Trophoblast cell (in vitro differentiated cells and primary cell): ENCODE results near the gene CHCHD3.

ENCODE experiments used
- DNase-seq, 2 donors: peaks; one replicate each; pipeline ENCODE4 v3.0.0-alpha.2; 2016
- H2AFZ ChIP-seq: 2 replicates; pipeline ENCODE4 v1.6.1; 2013; ENCODE audit warnings: low read length, moderate library complexity, mild to moderate bottlenecking; ENCODE audit not compliant: insufficient read depth, poor library complexity
- H2AK5ac ChIP-seq: 2 replicates; pipeline ENCODE4 v1.6.1; 2013; ENCODE audit warnings: mild to moderate bottlenecking, low read length
- H2BK120ac ChIP-seq: 2 replicates; pipeline ENCODE4 v1.6.1; 2013; ENCODE audit warnings: low read length, mild to moderate bottlenecking, moderate library complexity; ENCODE audit not compliant: insufficient read depth, poor library complexity
- H2BK12ac ChIP-seq: 2 replicates; pipeline ENCODE4 v1.6.1; 2013; ENCODE audit warnings: mild to moderate bottlenecking, low read length, moderate library complexity
- H2BK5ac ChIP-seq: 2 replicates; pipeline ENCODE4 v1.6.1; 2013; ENCODE audit warnings: low read length, low read depth, moderate library complexity, mild to moderate bottlenecking; ENCODE audit not compliant: poor library complexity
- H3K14ac ChIP-seq: 2 replicates; pipeline ENCODE4 v1.6.1; 2013; ENCODE audit warnings: mild to moderate bottlenecking, low read length
- H3K18ac ChIP-seq: 2 replicates; pipeline ENCODE4 v1.6.1; 2013; ENCODE audit warnings: mild to moderate bottlenecking, low read length
- H3K23ac ChIP-seq: 2 replicates; pipeline ENCODE4 v1.6.1; 2013; ENCODE audit warnings: low read length
- H3K27ac ChIP-seq: 2 replicates; pipeline ENCODE4 v1.5.1; 2013; ENCODE audit warnings: low read depth, mild to moderate bottlenecking, inconsistent platforms, low read length, moderate library complexity
- H3K27me3 ChIP-seq: 2 replicates; pipeline ENCODE4 v1.6.1; 2013; ENCODE audit warnings: inconsistent platforms, mild to moderate bottlenecking, low read length, moderate library complexity; ENCODE audit not compliant: insufficient read depth
- H3K36me3 ChIP-seq, 2 experiments: 1 replicate in 1 of 2; 2 replicates in 1 of 2; pipeline ENCODE4 v1.6.1; 2013; ENCODE audit warnings: low read length in 2 of 2, mild to moderate bottlenecking in 2 of 2, moderate library complexity in 1 of 2; ENCODE audit not compliant: insufficient read depth in 2 of 2, control insufficient read depth in 1 of 2
- H3K4ac ChIP-seq: 2 replicates; pipeline ENCODE4 v1.6.1; 2013; ENCODE audit warnings: low read depth, mild to moderate bottlenecking, low read length, moderate library complexity
- H3K4me1 ChIP-seq, 2 experiments: 1 replicate in 1 of 2; 2 replicates in 1 of 2; pipeline ENCODE4 v1.6.1; 2013; ENCODE audit warnings: low read length in 2 of 2, mild to moderate bottlenecking in 2 of 2, moderate library complexity in 1 of 2; ENCODE audit not compliant: insufficient read depth in 2 of 2, control insufficient read depth in 1 of 2
- H3K4me2 ChIP-seq: 2 replicates; pipeline ENCODE4 v1.6.1; 2013; ENCODE audit warnings: inconsistent platforms, mild to moderate bottlenecking, low read length, moderate library complexity
- H3K4me3 ChIP-seq: 2 replicates; pipeline ENCODE4 v1.5.1; 2013; ENCODE audit warnings: mild to moderate bottlenecking, low read depth, low read length, inconsistent platforms
- H3K79me1 ChIP-seq: one replicate; pipeline ENCODE4 v1.6.1; 2013; ENCODE audit warnings: low read length
- H3K79me2 ChIP-seq: 2 replicates; pipeline ENCODE4 v1.6.1; 2013; ENCODE audit warnings: low read length, mild to moderate bottlenecking; ENCODE audit not compliant: control insufficient read depth, insufficient read depth, poor library complexity
- H3K9ac ChIP-seq: 2 replicates; pipeline ENCODE4 v1.6.1; 2013; ENCODE audit warnings: mild to moderate bottlenecking, low read length
- H3K9me3 ChIP-seq: 2 replicates; pipeline ENCODE4 v1.6.1; 2013; ENCODE audit warnings: low read depth, mild to moderate bottlenecking, control low read depth, inconsistent platforms, low read length; ENCODE audit not compliant: insufficient read depth
- H4K12ac ChIP-seq: 2 replicates; pipeline ENCODE4 v1.6.1; 2013; ENCODE audit warnings: low read depth, mild to moderate bottlenecking, low read length, moderate library complexity
- H4K8ac ChIP-seq: 2 replicates; pipeline ENCODE4 v1.6.1; 2013; ENCODE audit warnings: low read depth, mild to moderate bottlenecking, low read length, moderate library complexity
- H4K91ac ChIP-seq: one replicate; pipeline ENCODE4 v1.6.1; 2013; ENCODE audit warnings: low read depth, mild to moderate bottlenecking, low read length, moderate library complexity
- WGBS: extraction: QIAGEN DNeasy Blood & Tissue Kit; methylation state at CpG from one replicate; pipeline ENCODE4 v1.1.7; 2013; ENCODE audit warnings: missing lambda C conversion rate; ENCODE audit not compliant: insufficient read length, insufficient coverage; ENCODE audit errors: extremely low coverage; 5-methylcytosine and 5-hydroxymethylcytosine counted together

Gene CHCHD3

GRCh38 chr7:133121175-133121844 lies 39.4 kb upstream of the CHCHD3 start:
- H4K12ac ChIP-seq: no peak overlapping the region
- H3K9ac ChIP-seq: no peak overlapping the region
- no CpG with 5 or more reads among the region's 7 CpGs for WGBS

GRCh38 chr7:133119067-133119466 lies 37.2 kb upstream of the CHCHD3 start:
- Histone ChIP-seq H3K18ac (no peak overlapping the region), H3K79me1 (no peaks in the 10 kb centered on the region)
- DNase-seq: no peak

More at GRCh38 chr7:133121175-133121844, 39.4 kb upstream of the CHCHD3 start:
- Histone ChIP-seq H2BK5ac (no peak overlapping the region), H3K27ac (no peak overlapping the region), H4K8ac (no peak overlapping the region), H2BK12ac (no peak overlapping the region), H3K27me3 (no peaks in the 10 kb centered on the region), H3K4ac (no peak overlapping the region), H4K91ac (no peak overlapping the region), H2AK5ac (no peak overlapping the region), H2AFZ (no peak overlapping the region), H3K18ac (no peak overlapping the region), H3K79me1 (no peaks in the 10 kb centered on the region), H3K4me3 (no peak overlapping the region), H3K4me2 (no peak overlapping the region), H2BK120ac (no peak overlapping the region), H3K9me3 (no peaks in the 10 kb centered on the region), H3K14ac (no peak overlapping the region), H3K23ac (no peak overlapping the region), H3K4me1 (no peaks in the 10 kb centered on the region), H3K36me3 (no peaks in the 10 kb centered on the region), H3K79me2 (no peaks in the 10 kb centered on the region)
- no peak for DNase-seq

GRCh38 chr7:133118261-133118660 lies 36.4 kb upstream of the CHCHD3 start:
- Histone ChIP-seq H3K27ac (no peak overlapping the region), H4K12ac (no peak overlapping the region), H2AK5ac (no peak overlapping the region), H4K91ac (no peak overlapping the region), H3K79me1 (no peaks in the 10 kb centered on the region), H3K9me3 (no peaks in the 10 kb centered on the region), H4K8ac (no peak overlapping the region), H3K4me3 (no peak overlapping the region), H2BK12ac (no peak overlapping the region), H3K79me2 (no peaks in the 10 kb centered on the region), H3K27me3 (no peaks in the 10 kb centered on the region), H3K14ac (no peak overlapping the region), H2BK5ac (no peak overlapping the region), H3K4ac (no peak overlapping the region), H3K4me2 (no peak overlapping the region), H3K18ac (no peak overlapping the region), H3K36me3 (no peaks in the 10 kb centered on the region), H3K4me1 (no peaks in the 10 kb centered on the region), H3K23ac (no peak overlapping the region), H2AFZ (no peak overlapping the region), H3K9ac (no peak overlapping the region), H2BK120ac (no peak overlapping the region)
- DNase-seq: no peak
- no CpG with 5 or more reads among the region's 5 CpGs for WGBS

More at GRCh38 chr7:133119067-133119466, 37.2 kb upstream of the CHCHD3 start:
- no peak overlapping the region for H2AK5ac ChIP-seq
- no peak overlapping the region for H2BK120ac ChIP-seq
- H4K91ac ChIP-seq: no peak overlapping the region
- no peaks in the 10 kb centered on the region for H3K79me2 ChIP-seq
- H2BK5ac ChIP-seq: no peak overlapping the region
- no peaks in the 10 kb centered on the region for H3K4me1 ChIP-seq
- H3K23ac ChIP-seq: no peak overlapping the region
- no peak overlapping the region for H2AFZ ChIP-seq
- no peak overlapping the region for H3K27ac ChIP-seq
- H3K9ac ChIP-seq: no peak overlapping the region
- H3K27me3 ChIP-seq: no peaks in the 10 kb centered on the region
- H4K12ac ChIP-seq: no peak overlapping the region
- no peak overlapping the region for H3K4me3 ChIP-seq
- H3K4ac ChIP-seq: no peak overlapping the region
- no peaks in the 10 kb centered on the region for H3K36me3 ChIP-seq
- no peak overlapping the region for H3K4me2 ChIP-seq
- no peak overlapping the region for H4K8ac ChIP-seq
- no peaks in the 10 kb centered on the region for H3K9me3 ChIP-seq
- H3K14ac ChIP-seq: no peak overlapping the region
- no peak overlapping the region for H2BK12ac ChIP-seq

GRCh38 chr7:133117452-133117851 lies 35.6 kb upstream of the CHCHD3 start:
- no peak overlapping the region for H2BK5ac ChIP-seq
- H3K23ac ChIP-seq: no peak overlapping the region
- H4K8ac ChIP-seq: no peak overlapping the region
- H3K9ac ChIP-seq: no peak overlapping the region
- H3K79me1 ChIP-seq: no peaks in the 10 kb centered on the region
- H3K27ac ChIP-seq: no peak overlapping the region
- no peak overlapping the region for H3K18ac ChIP-seq
- H3K4me3 ChIP-seq: no peak overlapping the region
- no peak overlapping the region for H2BK120ac ChIP-seq
- no peak for DNase-seq
- H3K4me2 ChIP-seq: no peak overlapping the region
- H2AK5ac ChIP-seq: no peak overlapping the region
- H3K27me3 ChIP-seq: no peaks in the 10 kb centered on the region
- no peak overlapping the region for H4K12ac ChIP-seq
- H2BK12ac ChIP-seq: no peak overlapping the region
- H4K91ac ChIP-seq: no peak overlapping the region
- H3K4me1 ChIP-seq: no peaks in the 10 kb centered on the region
- H3K4ac ChIP-seq: no peak overlapping the region
- no CpG with 5 or more reads among the region's 5 CpGs for WGBS
- no peak overlapping the region for H2AFZ ChIP-seq
- no peaks in the 10 kb centered on the region for H3K79me2 ChIP-seq
- no peak overlapping the region for H3K14ac ChIP-seq
- no peaks in the 10 kb centered on the region for H3K9me3 ChIP-seq
- no peaks in the 10 kb centered on the region for H3K36me3 ChIP-seq
